Activated T-cell treated with anti-CD3 and anti-CD28 coated beads for 1 hour (primary cell): ENCODE measurements around the gene INTS11.

Source experiments
- DNase-seq: peaks from one replicate; pipeline ENCODE4 v3.0.0-alpha.2; 2020; ENCODE audit warnings: low read depth

INTS11 gene

DNA sequence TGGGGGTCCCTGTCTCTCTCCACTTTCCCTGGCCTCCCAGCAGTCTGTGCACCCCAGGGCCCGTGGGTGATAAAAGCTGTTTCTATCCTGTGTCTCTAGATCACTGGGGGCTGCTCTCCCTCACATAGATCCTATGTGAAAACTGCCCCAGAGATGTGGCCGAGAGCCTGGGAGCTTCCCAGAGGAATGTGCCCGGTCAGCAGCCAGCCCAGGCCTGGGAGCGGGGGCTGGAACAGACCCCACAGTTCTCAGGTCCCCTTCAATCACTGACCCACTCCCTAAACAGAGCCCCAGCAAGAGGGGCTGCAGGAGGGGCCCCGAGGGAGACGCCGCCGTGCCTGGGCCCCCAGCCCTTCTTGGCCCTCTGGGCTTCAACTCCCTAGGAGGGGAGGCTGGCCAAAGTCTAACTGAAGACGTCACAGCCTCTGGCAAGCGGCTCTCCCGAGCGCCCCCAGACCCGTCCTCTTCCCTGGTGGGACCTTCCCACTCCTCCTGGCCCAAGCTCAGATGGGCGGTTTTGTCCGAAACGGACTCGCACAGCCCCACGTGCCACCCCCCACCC is 33.5 kb upstream of the INTS11 start:
- DNase-seq, result no peak

DNA sequence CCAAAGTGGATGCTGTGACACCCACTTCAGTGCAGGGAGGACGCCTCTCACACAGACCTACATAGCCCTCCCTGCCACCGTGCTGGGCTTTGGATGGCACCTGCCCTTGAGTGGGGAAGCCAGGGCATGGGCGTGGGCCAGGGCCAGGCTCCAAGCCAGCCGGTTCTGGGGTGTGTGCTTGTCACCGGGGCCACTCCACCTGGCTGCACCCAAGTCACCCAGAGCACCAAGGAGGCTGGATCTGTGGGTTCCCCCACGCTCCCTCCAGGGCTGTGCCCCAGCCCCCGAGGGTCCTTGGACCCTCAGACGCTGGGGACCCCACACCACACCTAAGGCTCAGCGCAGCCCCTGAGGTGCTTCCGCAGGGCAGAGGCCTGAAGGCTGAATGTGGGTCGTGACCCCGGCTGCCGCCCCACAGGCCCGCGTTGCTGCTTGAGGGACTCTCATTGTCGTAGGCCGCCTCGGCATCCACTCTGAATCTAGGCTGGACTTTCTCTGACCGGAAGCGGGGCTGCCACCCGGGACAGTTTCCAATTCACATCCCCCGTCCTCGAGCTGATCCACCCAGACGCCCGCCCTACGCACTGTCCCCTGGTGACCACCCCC is 32.4 kb upstream of the INTS11 start:
- DNase-seq, result no peak

DNA sequence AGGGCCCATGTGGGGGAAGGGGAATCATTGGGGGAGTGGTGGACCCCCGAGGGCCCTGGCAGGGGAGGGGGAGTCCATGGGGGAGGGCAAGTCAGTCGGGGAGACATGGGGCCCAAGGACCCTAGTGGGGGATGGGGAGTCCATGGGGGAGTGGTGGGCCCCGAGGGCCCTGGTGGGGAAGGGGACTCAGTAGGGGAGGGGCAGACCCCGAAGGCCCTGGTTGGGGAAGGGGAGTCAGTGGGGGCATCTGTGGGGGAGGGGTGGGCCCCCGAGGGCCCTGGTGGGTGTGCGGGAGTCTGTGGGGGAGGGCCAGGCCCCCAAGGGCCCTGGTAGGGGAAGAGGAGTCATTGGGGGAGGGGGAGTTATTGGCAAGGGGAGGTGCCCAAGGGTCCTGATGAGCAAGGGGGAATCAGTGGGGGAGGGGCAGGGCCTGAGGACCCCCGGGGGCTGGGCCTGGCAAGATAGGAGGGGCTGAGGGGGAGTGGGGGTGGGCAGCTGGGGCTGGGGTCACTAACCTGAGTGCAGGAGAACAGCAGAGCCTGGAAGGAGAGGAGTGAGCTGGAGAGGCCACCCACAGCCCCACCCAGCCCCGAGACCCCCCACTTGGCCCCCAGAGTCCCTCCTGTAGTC is 31.8 kb upstream of the INTS11 start:
- DNase-seq, result no peak

DNA sequence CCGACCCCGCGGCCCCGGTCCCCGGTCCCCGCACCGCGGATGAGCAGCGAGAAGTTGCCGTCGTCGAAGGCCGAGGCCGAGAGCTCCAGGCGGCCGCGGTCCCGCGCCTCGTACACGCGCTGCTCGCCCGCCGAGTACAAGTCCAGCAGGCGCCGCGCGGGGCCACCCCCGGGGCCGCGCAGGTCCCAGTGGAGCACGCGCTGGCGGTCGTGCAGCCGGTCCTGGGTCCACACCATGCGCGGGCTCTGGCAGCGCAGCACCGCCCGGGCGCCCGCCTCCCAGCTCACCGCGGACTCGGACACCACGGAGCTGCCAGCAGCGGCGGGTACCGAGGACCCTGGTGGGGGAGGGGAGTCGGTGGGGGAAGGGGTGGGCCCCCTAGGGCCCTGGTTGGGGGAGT is 31.0 kb upstream of the INTS11 start:
- DNase-seq, result no peak

DNA sequence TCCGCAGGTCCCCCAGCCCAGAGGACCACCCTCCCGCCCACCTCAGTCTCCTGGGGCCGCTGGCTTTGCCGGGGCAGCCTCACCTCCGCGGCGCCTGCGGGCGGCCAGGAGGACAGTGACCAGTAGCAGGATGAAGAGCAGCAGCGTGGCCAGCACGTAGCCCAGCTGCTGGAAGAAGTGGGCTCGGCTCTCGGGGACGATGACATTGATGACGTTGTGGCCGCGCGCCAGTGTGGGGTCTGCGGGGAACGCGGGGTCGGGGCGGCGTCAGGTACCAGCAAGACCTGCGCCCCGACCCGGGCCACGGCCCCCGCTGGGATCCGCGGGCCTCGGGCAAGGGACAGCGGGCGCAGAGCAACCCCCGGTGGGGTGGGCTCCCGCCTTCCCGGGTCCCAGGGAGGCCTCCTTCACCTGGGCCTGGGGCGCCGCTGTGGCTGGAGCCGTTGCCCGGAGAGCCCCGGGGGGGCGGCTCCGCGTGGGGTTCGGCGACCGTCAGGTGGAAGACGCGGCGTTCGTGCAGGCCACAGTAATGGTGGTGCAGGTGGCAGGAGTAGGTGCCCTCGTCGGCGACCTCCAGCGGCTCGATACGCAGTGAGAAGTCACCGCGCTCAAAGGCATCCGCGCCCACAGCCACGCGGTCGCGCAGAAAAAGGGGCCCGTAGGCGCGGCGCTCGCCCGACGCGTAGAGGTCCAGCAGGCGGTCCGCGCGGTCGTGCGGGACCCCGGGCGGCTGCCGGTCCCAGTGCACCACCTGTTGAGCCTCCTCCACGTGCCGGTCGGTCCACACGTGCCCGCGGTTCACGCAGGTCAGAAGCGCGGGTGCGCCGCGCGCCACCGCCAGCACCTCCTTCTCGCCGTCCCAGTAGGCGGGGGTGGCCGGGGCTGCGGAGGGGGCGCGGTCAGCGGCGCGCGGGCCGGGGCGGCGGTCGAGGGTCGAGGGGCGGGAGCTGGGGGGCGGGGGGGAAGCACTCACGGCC is 30.1 kb upstream of the INTS11 start:
- DNase-seq, result no peak

DNA sequence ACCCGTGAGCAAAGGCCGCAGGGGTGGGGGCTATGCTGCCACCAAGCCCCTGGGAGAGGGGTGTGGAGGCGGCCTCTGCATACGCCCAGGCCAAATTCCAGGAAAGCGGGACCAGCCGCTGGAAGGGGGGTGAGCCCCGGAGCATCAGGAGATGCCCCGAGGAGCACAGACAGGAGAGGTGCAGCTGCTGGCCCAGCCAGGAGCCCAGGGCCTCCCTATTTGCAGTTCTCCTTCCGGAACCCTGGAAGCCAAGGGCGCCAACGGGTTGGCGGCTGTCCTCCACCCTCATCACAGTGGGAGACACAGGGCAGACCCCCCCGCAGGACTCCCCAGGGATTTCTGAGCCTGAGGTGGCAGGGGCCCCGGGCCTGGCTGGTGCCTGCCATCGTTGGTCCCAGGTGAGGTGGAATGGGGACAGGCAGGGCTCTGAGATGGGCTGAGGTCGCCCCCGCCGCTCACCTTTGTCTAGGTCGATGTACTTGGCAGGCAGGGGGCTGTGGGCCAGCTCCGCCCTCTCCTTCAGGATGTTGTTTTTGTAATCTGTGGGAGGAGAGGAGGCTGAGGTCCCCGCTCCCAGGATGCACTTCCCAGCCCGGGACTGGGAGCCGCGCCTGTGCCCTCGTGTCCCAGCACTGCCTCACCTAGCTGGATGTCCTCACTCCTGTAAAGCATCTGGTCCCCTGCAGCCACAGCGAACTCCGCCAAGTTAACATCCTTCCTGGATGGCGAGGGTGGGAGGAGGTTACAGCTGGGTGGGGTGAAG is 29.1 kb upstream of the INTS11 start:
- DNase-seq, result no peak

DNA sequence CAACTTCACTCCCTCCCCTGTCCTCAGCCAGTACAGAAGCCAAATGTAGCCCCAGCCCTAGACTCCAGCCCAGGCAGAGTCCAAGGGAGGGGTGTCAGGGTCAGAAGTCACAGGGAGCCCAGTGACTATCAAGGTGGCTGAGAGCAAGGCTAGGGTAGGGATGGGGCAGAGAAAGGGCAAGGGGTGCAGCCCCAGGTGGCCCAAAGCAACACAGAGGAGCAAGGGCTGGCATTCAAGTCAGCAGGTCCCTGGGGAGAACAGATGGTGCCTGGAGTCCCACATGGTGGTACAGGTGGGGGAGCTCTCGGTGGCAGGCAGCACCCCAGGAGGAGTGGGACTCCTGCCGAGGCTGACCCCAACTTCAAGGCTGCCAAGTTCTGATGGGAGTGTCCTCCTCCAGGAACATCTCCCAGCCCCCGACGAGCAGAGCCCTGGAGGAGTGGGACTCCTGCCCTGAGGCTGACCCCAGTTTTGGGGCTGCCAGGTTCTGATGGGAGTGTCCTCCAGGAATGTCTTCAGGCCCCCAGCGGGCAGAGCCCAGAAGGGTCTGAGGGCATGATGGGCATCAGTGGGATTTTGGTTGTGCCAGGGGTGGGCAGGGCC is 28.4 kb upstream of the INTS11 start:
- DNase-seq, result no peak

DNA sequence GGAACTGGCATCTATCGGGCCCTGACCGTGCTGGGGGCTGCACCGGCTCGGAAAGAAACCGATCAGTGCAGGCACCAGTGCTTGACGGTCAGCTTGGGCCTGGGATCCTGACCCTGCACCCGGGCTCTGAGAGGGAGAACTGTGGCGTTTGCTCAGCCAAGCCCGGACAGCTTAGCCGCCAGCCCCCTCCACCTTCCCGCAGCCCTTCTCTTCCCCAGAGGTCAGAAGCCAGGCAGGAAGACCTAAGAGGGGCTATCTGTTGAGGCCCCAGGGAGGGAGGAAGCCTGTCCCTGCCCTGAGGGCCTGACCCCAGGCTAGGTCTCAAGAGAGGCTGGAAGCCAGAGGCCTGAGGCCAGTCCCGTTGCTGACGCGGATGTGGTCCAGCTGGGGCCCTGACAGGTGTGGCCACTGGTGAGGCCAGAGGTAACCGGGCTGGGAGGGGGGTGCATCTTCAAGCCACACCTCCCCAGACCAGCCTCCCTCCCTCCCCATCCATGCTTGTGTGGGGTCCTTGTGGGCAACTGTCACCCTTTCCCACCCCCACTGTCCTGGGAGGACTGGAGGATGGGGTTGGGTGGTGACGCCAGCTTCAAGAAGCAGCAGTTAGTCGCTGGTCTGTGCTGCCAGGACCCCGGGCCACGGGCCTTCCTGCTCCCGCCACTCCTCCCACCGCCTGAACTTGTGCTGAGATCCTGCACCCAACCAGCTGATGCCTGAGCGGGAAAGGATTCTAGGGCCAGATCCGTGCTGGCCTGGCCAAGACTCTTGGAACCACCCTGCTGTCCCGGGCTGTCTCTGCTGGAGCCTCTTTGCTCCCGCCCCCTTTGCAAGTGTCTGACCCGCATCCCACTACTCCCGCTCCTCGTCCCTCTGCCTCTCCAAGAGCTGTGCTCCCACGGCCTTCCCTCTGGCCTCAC is 27.3 kb upstream of the INTS11 start:
- no peak for DNase-seq

DNA sequence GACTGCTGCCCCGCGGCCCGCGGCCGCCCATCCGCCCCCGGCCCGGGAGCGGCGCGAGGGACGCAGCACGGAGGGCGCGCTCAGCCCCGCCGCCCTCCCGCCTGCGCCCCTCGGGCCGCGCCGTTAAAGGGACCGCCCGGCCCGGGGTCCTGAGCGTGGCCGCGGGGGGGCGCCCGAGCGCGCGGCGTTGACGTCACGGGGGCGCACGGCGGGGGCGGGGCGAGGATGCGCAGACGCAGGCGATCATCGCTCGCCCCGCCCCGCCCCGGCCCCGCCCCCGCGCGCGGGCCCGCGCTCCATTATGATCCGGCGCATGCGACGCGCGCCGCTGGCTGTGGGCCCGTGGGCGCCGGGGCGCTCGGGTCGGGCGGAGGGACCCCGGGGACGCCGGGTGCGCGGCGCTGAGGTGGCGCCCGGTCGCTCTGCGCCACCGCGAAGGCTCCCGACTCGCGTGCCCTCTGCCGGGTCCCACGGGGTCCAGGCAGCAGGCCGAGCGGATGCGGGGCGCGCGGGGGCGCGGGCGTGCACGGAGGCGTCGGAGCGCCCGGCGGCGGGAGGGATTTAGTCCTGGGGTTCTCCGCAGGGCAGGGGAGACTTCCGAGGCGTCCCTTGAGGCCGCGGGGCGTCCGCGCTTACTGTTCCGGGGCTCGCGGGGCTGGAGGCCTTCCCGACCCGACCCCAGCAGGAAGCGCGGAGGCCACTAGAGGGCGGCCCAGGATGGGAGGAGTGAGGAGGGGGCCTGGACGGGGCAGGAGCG is 25.0 kb upstream of the INTS11 start, which contains the start of gene DVL1:
TSS of gene DVL1 (minus strand) at position 163 of the 757 bp plus-strand sequence. CDS start 353 bp downstream, outside the sequence.
- peak; percentile 72 for DNase-seq

DNA sequence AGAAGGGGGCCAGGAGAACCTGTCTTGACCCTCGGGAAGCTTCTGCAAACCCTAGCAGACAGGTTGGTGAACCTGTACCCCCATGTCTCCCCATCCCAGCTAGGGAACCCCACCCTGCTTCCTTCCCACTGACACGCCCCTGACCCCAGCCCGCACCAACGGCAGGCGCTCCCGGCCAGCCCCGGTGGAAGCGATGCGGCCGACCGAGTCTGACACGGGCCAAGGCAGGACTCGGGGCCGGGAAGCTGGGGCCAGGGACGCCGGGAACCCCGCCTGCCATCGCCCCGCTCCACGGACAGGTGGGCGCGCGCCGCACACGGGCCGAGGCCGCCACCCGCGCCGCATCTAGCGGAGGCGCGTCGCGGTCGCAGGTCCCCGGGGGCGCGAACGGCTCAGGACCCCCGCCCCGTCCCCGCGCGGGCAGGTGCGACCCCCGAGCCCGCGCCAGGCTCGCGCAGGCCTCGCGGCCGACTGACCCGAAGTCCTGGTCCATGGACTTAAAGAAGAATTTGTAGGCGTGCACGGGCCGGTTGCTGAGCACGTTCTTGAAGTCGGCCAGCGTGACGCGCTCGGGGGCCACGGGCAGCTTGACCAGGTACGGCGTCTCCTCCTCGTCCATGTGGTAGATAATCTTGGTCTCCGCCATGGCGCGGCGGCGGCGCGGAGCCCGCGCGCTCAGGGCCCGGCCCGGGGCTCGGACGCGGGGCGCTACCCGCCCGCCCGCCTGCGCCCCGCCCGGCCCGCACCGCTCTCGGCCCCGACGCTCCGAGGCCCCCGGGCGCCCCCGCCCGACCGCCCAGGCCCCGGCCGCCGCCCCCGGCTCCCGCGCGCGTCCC is 24.2 kb upstream of the INTS11 start:
- no peak for DNase-seq

DNA sequence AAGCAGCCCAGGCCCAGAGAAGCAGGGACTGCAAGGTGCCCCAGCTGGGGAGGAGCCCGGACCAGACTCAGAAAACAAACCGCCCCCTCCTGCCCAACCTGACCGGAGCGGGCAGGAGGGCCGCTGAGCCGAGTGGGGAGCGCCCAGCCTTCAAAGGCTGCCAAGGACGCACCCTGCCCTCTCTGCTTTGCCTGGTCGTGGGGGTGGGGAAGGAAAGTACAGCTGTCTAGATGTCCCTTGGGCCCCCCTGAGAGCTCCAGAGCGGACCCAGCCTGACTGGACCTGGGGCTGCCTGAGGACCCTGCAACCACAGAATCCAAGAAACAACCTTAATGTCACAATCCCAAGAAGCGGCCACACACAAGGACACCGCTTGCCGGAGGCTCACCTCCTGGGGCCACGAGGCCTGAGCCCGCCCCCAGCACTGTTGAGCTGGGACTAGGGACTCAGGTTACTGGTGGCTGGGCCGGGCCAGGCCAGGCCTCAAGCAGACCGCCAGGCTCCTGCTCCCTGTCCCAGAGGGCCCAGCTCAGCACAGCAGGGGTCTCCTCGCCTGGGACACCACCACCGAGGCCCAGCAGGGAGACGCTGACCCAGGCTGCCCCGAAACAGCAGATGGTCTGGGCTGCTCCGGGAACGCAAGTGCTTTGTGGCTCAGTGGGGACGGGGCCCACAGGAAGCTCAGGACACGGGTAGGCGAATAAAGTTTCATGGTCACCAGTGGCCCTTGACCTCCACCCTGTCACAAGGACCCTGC is 23.4 kb upstream of the INTS11 start:
- no peak for DNase-seq

DNA sequence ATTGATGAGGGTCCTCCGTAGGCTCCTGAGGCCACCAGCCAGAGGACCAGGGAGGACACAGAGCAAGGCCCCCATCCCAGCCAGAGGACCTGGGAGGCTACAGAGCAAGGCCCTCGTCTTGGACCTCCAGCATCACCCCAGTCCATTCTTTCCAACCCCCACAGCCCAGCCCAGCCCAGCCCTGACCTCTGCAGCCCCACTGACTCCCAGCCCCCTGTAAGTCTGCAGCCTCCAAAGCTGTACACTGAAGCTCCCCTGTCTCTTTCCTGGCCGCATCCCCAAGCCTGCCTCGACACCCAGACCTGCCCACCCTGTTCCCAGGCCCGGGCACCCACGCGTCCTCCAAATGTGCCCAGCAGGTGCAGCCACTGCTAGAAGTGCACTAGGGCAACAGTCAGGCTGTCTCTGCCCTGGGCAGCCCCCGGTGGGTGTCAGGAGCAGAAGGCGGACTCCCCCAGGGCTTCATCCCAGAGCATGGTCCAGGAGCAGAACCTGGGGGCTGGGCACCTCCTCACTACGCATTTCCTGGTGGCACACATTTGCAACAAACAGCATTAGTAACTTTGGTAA is 22.7 kb upstream of the INTS11 start:
- no peak for DNase-seq

DNA sequence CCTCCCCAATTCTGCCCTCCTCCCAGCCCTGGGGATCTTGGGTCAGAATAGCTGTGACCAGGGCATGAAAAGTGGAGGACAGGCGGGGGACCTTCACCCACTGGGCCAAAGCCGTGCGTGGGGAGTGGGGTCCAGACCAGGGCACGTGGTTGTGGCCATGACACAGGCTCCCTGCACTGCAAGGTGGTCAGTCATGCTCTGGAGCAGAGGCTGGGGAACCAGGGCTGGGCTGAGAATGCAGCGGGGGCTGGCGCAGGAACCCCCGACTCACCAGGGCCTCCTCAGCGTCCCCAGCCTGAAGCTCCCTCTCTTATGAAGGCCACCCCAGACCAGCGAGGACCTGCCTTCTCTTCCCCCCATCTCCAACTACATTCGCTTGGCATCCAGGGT is 22.0 kb upstream of the INTS11 start:
- DNase-seq, result no peak

DNA sequence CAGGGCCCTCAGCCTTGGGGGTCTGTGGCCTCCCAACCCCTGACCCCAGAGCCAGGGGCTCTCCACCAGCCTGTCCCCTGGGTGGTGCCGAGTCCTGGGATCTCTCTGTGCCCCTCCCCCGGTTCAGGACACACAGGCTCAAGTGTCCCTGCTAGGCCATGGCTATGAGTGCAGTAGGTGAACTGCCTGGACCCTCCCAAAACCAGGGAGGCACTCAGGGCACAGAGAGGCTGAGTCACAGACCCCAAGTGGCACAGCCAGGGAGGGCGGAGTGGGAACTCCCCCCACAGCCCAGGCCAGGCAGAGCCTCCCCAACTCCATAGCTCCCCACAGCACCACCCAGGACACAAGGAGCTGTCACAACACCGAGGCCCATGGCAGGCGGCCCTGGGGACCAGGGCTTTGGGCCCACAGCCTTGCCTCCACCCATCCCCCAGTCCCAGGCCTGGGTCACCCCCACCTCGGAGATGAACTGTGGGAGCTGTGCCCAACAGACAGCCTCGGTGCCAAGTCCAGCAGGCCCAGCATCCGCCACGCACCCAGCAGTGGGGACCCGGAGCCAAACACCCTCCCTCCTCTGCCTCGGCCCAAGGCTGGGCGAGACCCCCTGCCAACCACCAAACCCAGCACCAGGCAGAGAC is 21.5 kb upstream of the INTS11 start:
- no peak for DNase-seq

DNA sequence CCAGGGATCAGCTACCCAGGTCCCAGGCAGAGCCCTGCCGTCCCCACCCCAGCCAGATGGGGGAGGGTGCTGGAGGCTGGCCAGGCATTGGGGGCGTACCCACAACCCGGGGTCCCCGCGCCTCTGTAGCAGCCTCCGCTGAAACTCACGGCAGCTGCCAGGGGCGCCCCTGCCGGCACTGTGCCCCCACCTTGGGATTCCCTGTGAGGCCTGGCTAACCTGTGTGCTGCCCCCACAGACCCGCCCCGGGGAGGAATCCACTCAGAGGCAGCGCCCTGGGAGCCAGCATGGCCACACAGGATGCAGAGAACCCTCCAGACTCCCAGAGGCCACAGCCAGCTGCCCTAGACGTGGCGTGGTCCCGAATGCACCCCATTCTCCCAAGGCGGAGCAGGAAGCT is 20.9 kb upstream of the INTS11 start:
- no peak for DNase-seq

DNA sequence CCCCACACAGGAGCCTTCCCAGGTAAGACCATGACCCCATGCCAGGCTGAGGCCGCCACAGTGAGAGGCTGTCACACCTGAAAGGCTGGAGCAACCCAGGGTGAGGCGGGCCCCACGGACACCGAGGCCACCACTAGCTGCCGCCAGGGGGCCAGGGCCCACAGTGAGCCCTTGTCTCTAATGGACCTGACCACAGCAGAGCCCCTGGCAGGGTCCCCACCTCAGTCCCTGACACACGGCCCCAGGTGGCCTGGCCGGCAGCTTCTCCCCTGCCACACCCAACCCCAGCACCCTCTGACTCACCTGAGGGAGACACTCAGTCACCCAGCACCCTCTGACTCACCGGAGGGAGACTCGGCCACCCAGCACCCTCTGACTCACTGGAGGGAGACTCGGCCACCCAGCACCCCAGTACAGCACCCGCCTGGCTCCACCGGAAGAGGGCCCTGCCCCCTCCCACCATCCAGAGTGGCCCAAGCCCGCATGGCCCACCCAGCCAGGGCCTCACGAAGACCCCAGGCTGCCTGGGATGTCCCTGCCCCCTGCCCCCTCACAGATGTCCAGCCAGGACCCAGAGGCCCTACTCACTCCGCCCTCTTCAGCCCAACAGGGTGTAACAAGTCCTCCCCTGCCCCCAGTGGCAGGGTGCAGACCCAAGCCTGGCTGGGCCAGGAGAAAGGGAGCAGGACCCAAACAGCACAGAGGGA is 20.3 kb upstream of the INTS11 start:
- DNase-seq, result no peak
